ENCODE measurements around the gene NR6A1.

Gene NR6A1

GRCh38 chr9:124720429-124721108 lies 50.5 kb downstream of the NR6A1 start:
- ATAC-seq, result no peak

GRCh38 chr9:124718928-124719327 lies 52.2 kb downstream of the NR6A1 start:
- no peak for ATAC-seq

- no peak for ATAC-seq
Measured at GRCh38 chr9:124717597-124717996, 53.5 kb downstream of the NR6A1 start.

- peak; percentile 73 to 74 for ATAC-seq
Measured at GRCh38 chr9:124716808-124717207, 54.3 kb downstream of the NR6A1 start.

- ATAC-seq, result no peak
Measured at GRCh38 chr9:124710766-124711165, 60.3 kb downstream of the NR6A1 start.

GRCh38 chr9:124709292-124709690 lies 61.8 kb downstream of the NR6A1 start:
- no peak for ATAC-seq

GRCh38 chr9:124708633-124709291 lies 62.3 kb downstream of the NR6A1 start:
- no peak for ATAC-seq

GRCh38 chr9:124708074-124708473 lies 63.0 kb downstream of the NR6A1 start:
- no peak for ATAC-seq

- no peak for ATAC-seq
Measured at GRCh38 chr9:124707666-124708065, 63.4 kb downstream of the NR6A1 start.

- no peak for ATAC-seq
Measured at GRCh38 chr9:124706685-124707084, 64.4 kb downstream of the NR6A1 start.

GRCh38 chr9:124699575-124699974 lies 71.5 kb downstream of the NR6A1 start:
- no peak for ATAC-seq

GRCh38 chr9:124698265-124698664 lies 72.8 kb downstream of the NR6A1 start:
- no peak for ATAC-seq

- no peak for ATAC-seq
Measured at GRCh38 chr9:124697326-124698200, 73.5 kb downstream of the NR6A1 start.

GRCh38 chr9:124696101-124696500 lies 75.0 kb downstream of the NR6A1 start:
- ATAC-seq, result no peak

- ATAC-seq, result no peak
Measured at GRCh38 chr9:124695280-124695890, 75.7 kb downstream of the NR6A1 start.

- ATAC-seq, result no peak
Measured at GRCh38 chr9:124694414-124695279, 76.5 kb downstream of the NR6A1 start.

GRCh38 chr9:124693403-124693802 lies 77.7 kb downstream of the NR6A1 start:
- ATAC-seq, result no peak

- ATAC-seq, result no peak
Measured at GRCh38 chr9:124688238-124688904, 82.7 kb downstream of the NR6A1 start.

GRCh38 chr9:124686918-124687317 lies 84.2 kb downstream of the NR6A1 start:
- no peak for ATAC-seq

GRCh38 chr9:124685217-124685616 lies 85.9 kb downstream of the NR6A1 start:
- ATAC-seq, result no peak

- ATAC-seq, result no peak
Measured at GRCh38 chr9:124684169-124684568, 86.9 kb downstream of the NR6A1 start.

- no peak for ATAC-seq
Measured at GRCh38 chr9:124683043-124683442, 88.1 kb downstream of the NR6A1 start.

All from activated CD4-positive, CD25-positive, alpha-beta regulatory T cell treated with anti-CD3 and anti-CD28 coated beads, Interleukin-2, amount 50 U/mL, for 24 hours (primary cell).